HFF-Myc (cell line): ENCODE measurements around the gene AGBL1.

Source experiments
- DNase-seq: peaks from one replicate; pipeline ENCODE4 v3.0.0-alpha.2; 2011; ENCODE audit warnings: low read depth; ENCODE audit errors: extremely low read depth
- H3K4me3 ChIP-seq: replicated peaks from 2 replicates; pipeline ENCODE4 v1.5.1; 2011; ENCODE audit warnings: low read depth, mild to moderate bottlenecking, control low read depth, low read length
- TF ChIP-seq, protein P1 (sequence below): IDR thresholded peaks from 2 replicates; pipeline ENCODE4 v1.5.1; 2012; ENCODE audit warnings: mild to moderate bottlenecking, low read depth, low read length, control low read depth; ENCODE audit errors: missing control alignments

The AGBL1 gene

DNA sequence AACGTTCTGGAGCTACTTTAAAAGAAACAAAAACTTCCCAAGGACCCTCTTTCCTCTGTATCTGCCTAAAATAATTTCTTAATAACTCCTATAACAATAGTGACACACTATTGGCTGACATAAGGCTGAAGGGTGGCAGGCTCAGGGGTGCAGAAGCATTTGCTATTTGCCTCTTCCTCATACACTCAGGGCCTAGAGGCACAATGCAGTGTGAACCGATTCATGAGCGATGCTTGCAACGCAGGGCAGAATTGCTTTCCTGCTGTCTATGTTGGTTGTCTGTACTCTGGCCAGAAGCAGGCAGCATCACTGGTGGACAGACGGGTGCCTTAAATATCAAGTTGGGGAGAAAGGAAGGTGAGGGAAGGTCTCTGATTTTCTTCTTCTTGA lies 157.4 kb downstream of the AGBL1 start:
- H3K4me3 ChIP-seq = no peak overlapping the region
- no peak for DNase-seq
- TF ChIP-seq, protein P1, sequence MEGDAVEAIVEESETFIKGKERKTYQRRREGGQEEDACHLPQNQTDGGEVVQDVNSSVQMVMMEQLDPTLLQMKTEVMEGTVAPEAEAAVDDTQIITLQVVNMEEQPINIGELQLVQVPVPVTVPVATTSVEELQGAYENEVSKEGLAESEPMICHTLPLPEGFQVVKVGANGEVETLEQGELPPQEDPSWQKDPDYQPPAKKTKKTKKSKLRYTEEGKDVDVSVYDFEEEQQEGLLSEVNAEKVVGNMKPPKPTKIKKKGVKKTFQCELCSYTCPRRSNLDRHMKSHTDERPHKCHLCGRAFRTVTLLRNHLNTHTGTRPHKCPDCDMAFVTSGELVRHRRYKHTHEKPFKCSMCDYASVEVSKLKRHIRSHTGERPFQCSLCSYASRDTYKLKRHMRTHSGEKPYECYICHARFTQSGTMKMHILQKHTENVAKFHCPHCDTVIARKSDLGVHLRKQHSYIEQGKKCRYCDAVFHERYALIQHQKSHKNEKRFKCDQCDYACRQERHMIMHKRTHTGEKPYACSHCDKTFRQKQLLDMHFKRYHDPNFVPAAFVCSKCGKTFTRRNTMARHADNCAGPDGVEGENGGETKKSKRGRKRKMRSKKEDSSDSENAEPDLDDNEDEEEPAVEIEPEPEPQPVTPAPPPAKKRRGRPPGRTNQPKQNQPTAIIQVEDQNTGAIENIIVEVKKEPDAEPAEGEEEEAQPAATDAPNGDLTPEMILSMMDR = no peak

DNA sequence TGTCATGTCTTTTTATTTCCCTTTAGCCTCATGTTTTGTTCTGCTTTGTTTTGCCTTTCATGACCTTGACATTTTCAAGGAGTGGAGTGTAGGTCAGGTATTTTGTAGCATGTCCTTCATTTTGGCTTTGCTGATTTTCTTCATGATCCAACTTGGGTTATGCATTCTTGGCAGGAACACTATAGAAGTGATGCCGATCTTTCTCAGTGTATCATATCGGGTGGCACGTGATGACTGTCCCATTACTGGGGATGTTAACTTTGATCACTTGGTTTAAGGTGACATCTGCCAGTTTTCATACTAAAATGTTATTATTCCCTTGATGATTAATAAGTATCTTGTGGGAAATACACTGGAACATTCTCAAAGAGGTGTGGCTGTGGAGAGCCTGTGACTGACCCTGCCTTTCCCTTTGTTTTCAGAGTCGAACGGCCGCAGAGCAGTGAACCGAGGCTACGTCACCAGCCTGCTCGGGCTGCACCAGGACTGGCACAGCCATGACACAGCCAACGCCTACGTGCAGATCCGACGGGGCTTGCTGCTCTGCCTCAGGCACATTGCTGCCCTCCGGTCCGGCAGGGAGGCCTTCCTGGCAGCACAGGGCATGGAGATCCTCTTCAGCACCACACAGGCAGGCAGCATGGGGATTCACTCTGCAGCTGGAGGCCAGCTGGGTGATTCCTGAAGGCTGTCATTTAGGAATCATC lies 167.7 kb downstream of the AGBL1 start:
- H3K4me3 ChIP-seq = no peak overlapping the region
- TF ChIP-seq, protein P1 = no peak
- DNase-seq = no peak

DNA sequence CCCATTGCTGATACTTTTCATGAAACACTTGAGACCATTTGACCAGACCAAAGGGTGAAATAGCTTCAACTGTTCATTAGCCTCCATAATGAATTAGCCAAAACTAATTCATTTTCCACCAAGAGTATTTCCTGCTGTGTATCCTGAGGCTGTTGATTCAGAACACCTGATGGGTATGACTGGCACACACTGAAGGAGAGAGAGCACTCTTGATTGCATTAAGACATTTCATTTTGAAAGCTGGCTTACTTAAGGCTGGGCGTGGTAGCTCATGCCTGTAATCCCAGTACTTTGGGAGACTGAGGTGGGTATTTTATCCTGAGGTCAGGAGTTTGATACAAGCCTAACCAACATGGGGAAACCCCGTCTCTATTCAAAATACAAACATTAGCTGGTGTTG lies 175.6 kb downstream of the AGBL1 start:
- H3K4me3 ChIP-seq = no peak overlapping the region

DNA sequence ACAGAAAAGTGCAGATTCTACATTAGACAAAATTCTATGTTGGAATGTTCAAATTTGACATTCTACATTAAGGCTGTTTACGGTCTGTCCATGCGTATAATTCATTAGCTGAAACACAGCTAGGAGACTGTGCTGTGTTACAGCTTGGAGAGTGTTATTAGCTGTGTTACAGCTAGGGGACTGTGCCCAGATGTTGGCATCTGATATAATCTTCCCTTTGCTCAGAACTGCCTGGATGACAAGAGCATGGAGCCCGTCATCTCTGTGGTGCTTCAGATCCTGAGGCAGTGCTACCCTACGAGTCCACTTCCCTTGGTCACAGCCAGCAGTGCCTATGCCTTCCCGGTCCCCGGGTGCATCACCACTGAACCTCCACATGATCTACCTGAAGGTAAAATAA lies 177.0 kb downstream of the AGBL1 start:
- DNase-seq = no peak
- TF ChIP-seq, protein P1 = no peak
- no peak overlapping the region for H3K4me3 ChIP-seq

More for the DNA sequence above, 175.6 kb downstream of the AGBL1 start:
- TF ChIP-seq, protein P1 = no peak
- DNase-seq = no peak

DNA sequence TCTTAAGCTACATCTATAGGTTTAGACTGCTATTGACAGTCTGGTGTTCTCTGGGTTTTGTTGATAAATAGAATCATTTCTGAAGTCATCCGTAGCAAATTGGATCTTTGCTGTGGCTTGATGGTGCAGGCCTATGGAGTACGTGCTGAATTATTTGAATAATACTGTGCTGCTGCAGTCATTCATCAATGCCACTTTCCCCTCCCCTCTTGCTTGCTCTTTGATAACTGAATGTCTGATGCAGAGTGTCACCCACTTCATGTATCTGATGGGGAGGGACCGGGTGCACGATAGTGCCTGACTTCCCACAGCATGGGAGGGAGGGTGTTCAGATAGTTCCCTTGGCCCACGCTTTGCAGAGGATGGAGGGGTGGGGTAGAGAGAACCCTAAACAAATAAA lies 179.9 kb downstream of the AGBL1 start:
- DNase-seq = no peak
- TF ChIP-seq, protein P1 = no peak
- H3K4me3 ChIP-seq = no peak overlapping the region

DNA sequence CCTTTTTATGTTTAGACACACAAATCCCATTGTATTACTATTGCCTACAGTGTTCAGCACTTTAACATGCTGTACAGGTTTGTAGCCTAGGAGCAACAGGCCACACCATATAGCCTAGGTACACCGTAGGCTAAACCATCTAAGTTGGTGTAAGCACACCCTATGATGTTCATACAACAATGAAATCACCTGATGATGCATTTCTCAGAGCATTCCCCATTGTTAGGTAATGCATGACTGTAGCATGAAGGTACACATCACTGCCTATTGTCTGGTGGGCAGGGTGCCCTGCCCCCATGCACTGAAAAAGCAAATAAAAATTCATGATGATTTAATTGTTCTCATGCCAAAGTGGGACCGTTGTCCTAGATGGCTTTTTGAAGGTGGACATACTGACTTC lies 183.6 kb downstream of the AGBL1 start:
- TF ChIP-seq, protein P1 = no peak
- no peak for DNase-seq
- no peak overlapping the region for H3K4me3 ChIP-seq
